ENCODE results near the gene DIPK2A. TPM values are rescaled to one million over a fixed set of nuclear protein-coding genes. Genes with fewer than 3 reads are reported as not detected.

DIPK2A gene
- polyA plus RNA-seq, 1 experiment = 12.6 TPM

GRCh38 chr3:144015133-144015532, 43.5 kb downstream of the DIPK2A start:
- no peak for DNase-seq (ENCODE audit: low read depth)
- no peak for TF ChIP-seq CTCF (IDR thresholded peaks at IDR 0.05; ENCODE audit: insufficient read depth, low read depth, low read length)
- Histone ChIP-seq H3K36me3 (ENCODE audit: control insufficient read depth, insufficient read depth, low read length) (no peaks in the 10 kb centered on the region), H3K27me3 (ENCODE audit: control insufficient read depth, insufficient read depth, low read length) (no peaks in the 10 kb centered on the region), H3K4me3 (ENCODE audit: low read depth, low read length) (no peak overlapping the region)
- ChIA-PET POLR2A (no interaction called here), CTCF (no interaction called here)

- Histone ChIP-seq H3K27me3 (ENCODE audit: control insufficient read depth, insufficient read depth, low read length) (no peaks in the 10 kb centered on the region), H3K36me3 (ENCODE audit: control insufficient read depth, insufficient read depth, low read length) (no peaks in the 10 kb centered on the region), H3K4me3 (ENCODE audit: low read depth, low read length) (no peak overlapping the region)
- ChIA-PET POLR2A (no interaction called here), CTCF (interaction anchor here (0.5 kb wide), 1 partner anchor 749 kb away, joined by 4 read pairs; no protein-coding TSS in a partner anchor)
- peak; percentile 63 for DNase-seq (ENCODE audit: low read depth)
- TF ChIP-seq CTCF (IDR thresholded peaks at IDR 0.05; ENCODE audit: insufficient read depth, low read depth, low read length) = no peak
Measured at GRCh38 chr3:144018776-144019175, 47.2 kb downstream of the DIPK2A start.

Other genes with a start within 250 kb of the DIPK2A start
- gene SLC9A9, start 123.4 kb upstream of the DIPK2A start, polyA plus RNA-seq (2011; rRNA removed) = 2.4 and 2.9 TPM in 2 replicates